NCI-H2227 treated with DMSO at 0.1 percent for 48 hours (cell line): ENCODE measurements around the gene EEF1G.

Experiments used
- DNase-seq: peaks from one replicate; lab custom pipeline; 2025; lab: John Stamatoyannopoulos, UW

The EEF1G gene

GRCh38 chr11:62540804-62541701 lies 32.6 kb downstream of the EEF1G start:
- DNase-seq: no peak

DNA sequence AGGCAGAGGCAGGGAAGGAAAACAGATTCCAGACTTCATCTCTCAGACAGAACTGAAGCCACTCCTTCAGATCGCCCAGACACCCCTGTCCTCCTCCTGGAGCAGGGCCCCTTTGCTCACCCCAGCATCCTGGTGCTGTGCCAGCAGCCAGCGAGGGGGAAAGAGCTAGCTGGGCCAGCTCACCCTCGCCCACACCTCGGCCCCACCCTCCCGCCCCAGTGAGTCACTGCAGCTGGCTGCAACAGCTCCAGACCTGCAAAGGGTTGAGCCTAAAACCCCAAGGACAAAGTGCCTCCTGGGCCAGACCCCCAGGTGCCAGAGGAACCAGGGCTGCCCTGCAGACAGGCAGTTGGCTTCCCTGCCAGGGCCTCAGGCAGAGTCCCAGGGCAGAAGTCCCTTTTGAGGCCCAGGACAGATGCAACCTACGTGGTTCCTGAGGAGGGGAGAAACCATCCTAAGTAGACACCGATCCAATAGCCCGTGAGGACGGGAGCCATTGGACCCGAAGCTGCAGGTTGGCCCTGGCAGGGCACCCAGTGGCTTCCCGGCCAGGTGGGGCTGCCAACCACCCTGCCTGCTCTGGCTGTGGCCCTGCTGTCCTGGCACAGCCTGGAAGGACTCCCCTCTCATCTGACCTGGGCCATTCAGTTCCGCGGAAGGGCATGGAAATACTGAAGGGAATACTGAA lies 34.3 kb downstream of the EEF1G start:
- no peak for DNase-seq

GRCh38 chr11:62538470-62539237 lies 35.0 kb downstream of the EEF1G start:
- no peak for DNase-seq

DNA sequence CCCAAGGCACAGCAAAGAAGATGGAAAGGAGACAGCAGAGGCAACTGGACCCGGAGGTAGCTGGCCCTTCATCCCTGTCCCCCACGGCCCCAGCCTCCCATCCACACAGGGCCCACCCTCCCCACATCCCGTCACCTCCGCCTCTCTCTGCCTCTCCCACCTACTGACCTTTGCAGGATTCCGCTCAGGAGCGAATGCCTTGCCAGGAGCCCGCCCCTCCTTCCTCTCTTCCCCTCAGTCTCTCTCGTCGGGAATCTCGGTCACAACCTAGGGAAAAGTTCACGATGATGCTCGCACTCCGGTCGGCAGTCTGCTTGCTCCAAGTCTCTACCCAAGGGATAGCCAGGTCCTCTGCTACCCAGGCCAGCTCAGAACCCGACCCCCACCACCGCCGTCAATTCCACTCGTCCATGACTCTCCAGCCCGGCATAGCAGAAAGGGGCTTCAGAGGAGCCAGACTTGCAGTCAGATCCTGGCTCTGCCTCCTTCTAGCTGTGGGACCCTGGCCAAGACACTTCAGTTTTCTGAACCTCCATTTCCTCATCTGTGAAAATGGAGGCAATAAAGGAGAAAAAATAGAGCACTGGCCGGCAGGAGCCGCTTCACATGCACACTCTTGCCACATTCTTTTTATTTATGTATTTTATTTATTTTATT lies 37.3 kb downstream of the EEF1G start:
- no peak for DNase-seq

GRCh38 chr11:62535802-62536201 lies 37.9 kb downstream of the EEF1G start:
- no peak for DNase-seq

GRCh38 chr11:62534779-62535545 lies 38.7 kb downstream of the EEF1G start:
- no peak for DNase-seq

GRCh38 chr11:62532096-62532495 lies 41.6 kb downstream of the EEF1G start:
- no peak for DNase-seq

DNA sequence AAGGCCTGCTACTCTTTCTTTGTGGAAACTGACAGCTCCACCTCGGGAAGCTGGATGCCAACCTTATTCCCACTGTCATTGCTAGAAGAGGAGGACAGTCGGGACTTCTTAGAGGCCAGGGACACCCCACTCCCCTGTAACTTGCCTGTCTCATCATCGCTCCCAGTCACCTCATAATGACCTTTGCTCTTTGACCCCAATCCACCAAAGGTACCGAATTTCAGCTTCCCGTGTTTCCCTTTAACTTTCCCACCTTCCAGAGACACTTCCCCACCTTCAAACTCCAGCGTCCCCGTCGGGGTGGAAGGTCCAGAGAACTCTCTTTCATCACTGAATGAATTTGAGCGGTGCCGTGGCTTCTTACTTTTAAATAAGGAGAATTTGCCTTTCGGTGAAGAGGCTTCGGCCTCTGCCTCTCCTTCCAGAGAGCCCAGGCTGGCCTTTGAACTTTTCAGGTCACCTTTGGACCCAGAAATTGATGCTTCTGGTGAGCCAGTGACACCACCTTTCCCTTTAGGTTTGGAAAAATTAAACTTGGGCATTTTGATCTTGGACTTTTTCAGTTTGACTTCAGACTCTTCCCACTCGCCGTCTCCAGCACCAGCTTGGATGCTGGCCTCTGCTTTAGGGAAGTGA lies 56.8 kb downstream of the EEF1G start:
- no peak for DNase-seq

GRCh38 chr11:62514151-62514550 lies 59.5 kb downstream of the EEF1G start:
- no peak for DNase-seq

GRCh38 chr11:62513626-62514025 lies 60.1 kb downstream of the EEF1G start:
- DNase-seq: no peak

- DNase-seq: no peak
Measured at GRCh38 chr11:62512961-62513360, 60.7 kb downstream of the EEF1G start.
